Sigmoid colon (tissue), 7 donors: ENCODE results near the gene CMC1. TPM values are rescaled to one million over a fixed set of nuclear protein-coding genes. Genes with fewer than 3 reads are reported as not detected.

ENCODE experiments used
- DNase-seq: peaks from one replicate; pipeline ENCODE4 v3.0.0-alpha.2; 2019
- H3K27ac ChIP-seq, 4 donors: fragments of 200-600 bp; sonication (generic); one replicate each; pipeline ENCODE4 v1.5.1; 2016 to 2019; ENCODE audit warnings: mild to moderate bottlenecking in 1 of 4
- H3K27me3 ChIP-seq, 3 donors: fragments of 200-600 bp; sonication (generic); one replicate each; pipeline ENCODE4 v1.5.1; 2019; ENCODE audit warnings: mild to moderate bottlenecking in 1 of 3
- H3K36me3 ChIP-seq, 4 donors: fragments of 200-600 bp; sonication (generic); one replicate each; pipeline ENCODE4 v1.5.1; 2016 to 2019
- H3K4me1 ChIP-seq, 4 donors: fragments of 200-600 bp; sonication (generic); one replicate each; pipeline ENCODE4 v1.5.1; 2017 to 2019
- H3K4me3 ChIP-seq, 4 donors: fragments of 200-600 bp; sonication (generic); one replicate each; pipeline ENCODE4 v1.5.1; 2017 to 2019; ENCODE audit warnings: mild to moderate bottlenecking in 2 of 4, moderate library complexity in 1 of 4
- H3K9me3 ChIP-seq, 4 donors: fragments of 200-600 bp in 3 of 4; sonication (generic) in 3 of 4; one replicate each; pipeline versions ENCODE4 v1.5.1 to v1.6.1; 2013 to 2019
- EP300 ChIP-seq, 4 donors: sonication (generic); formaldehyde crosslinking; IDR thresholded peaks; one replicate each; pipeline ENCODE4 v1.6.1; 2017; ENCODE audit warnings: antibody characterized with exemption in 4 of 4
- POLR2A ChIP-seq, 2 donors: fragments of 450-650 bp; IDR thresholded peaks; one replicate each; pipeline ENCODE4 v1.6.1; 2016; ENCODE audit warnings: antibody characterized with exemption in 2 of 2, mild to moderate bottlenecking in 2 of 2, moderate library complexity in 2 of 2
- POLR2AphosphoS5 ChIP-seq, 4 donors: sonication (generic); formaldehyde crosslinking; IDR thresholded peaks; one replicate each; pipeline ENCODE4 v1.6.1; 2017; ENCODE audit warnings: antibody characterized with exemption in 4 of 4
- WGBS, 2 donors: extraction: QIAGEN DNeasy Blood & Tissue Kit; methylation state at CpG; one replicate each; pipeline ENCODE4 v1.1.7; 2013; 5-methylcytosine and 5-hydroxymethylcytosine counted together
- intact Hi-C: fragments of 100-400 bp; cut with DNase I; formaldehyde crosslinking; loops from one replicate; pipeline ENCODE4 v1.15.1; 2023
- polyA plus RNA-seq, 3 donors: library from polyadenylated mRNA; stranded (reverse); fragments of 200-250 nt; gene quantifications; one replicate each; pipeline ENCODE4 v1.2.3, GENCODE V29; 2013
- total RNA-seq, 4 donors: library from RNA; depleted of rRNA; stranded (reverse); fragments of >200 nt; gene quantifications; one replicate each; pipeline ENCODE4 v1.1.0, GENCODE V29; 2016
- TF ChIP-seq, protein P1 (sequence below), 4 experiments: fragments of 450-650 bp in 3 of 4; fragments of 200-600 bp in 1 of 4; IDR thresholded peaks; one replicate each; pipeline ENCODE4 v1.5.1; 2016 to 2019; ENCODE audit warnings: antibody characterized with exemption in 4 of 4, mild to moderate bottlenecking in 3 of 4, moderate library complexity in 2 of 4
- donor health status: healthy with polysubstance abuse.
- donor health status: Bipolar disorder and iron deficiency.
- donor health status: healthy.

The CMC1 gene
- total and polyA plus RNA-seq, 7 donors: 6.1 to 111 (median 16.9) TPM

GRCh38 chr3:28228623-28229022 is 12.8 kb upstream of the CMC1 start:
- H3K27ac ChIP-seq: no peak overlapping the region
- H3K9me3 ChIP-seq: no peaks in the 10 kb centered on the region
- intact Hi-C loops: no loop called here
- DNase-seq: no peak
- no peaks in the 10 kb centered on the region for H3K36me3 ChIP-seq
- WGBS, 2 donors: 95% methylated on average over 5 of the region's 5 CpGs
- TF ChIP-seq, protein P1, sequence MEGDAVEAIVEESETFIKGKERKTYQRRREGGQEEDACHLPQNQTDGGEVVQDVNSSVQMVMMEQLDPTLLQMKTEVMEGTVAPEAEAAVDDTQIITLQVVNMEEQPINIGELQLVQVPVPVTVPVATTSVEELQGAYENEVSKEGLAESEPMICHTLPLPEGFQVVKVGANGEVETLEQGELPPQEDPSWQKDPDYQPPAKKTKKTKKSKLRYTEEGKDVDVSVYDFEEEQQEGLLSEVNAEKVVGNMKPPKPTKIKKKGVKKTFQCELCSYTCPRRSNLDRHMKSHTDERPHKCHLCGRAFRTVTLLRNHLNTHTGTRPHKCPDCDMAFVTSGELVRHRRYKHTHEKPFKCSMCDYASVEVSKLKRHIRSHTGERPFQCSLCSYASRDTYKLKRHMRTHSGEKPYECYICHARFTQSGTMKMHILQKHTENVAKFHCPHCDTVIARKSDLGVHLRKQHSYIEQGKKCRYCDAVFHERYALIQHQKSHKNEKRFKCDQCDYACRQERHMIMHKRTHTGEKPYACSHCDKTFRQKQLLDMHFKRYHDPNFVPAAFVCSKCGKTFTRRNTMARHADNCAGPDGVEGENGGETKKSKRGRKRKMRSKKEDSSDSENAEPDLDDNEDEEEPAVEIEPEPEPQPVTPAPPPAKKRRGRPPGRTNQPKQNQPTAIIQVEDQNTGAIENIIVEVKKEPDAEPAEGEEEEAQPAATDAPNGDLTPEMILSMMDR (IDR thresholded peaks at IDR 0.05): no peak
- TF ChIP-seq POLR2A (IDR thresholded peaks at IDR 0.05) (no peak), POLR2AphosphoS5 (IDR thresholded peaks at IDR 0.05) (no peak), EP300 (IDR thresholded peaks at IDR 0.05) (no peak)
- H3K4me1 ChIP-seq: no peaks in the 10 kb centered on the region
- H3K4me3 ChIP-seq: no peak overlapping the region
- H3K27me3 ChIP-seq: no peaks in the 10 kb centered on the region

DNA sequence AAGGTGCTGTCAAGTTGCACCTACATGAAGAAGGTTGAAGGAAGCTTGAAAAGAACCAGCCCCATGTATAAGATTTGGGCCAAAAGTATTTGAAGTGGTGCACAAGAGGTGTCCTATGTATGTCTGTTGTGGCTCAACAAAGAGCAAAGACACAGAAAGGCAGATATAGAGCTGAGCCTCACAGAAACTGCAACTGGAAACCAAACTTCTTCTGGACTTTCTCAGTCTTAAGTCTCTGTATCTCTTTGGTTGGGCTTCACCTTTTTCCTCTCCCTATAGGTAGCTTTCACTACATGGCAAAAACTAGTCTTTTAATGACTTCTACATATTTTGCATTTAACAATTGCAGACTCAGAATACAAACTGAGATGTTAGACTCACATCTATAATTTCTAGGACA is 8.8 kb upstream of the CMC1 start:
- TF ChIP-seq, protein P1 (IDR thresholded peaks at IDR 0.05): no peak
- TF ChIP-seq POLR2AphosphoS5 (IDR thresholded peaks at IDR 0.05): no peak
- TF ChIP-seq POLR2A (IDR thresholded peaks at IDR 0.05): no peak
- no peak for TF ChIP-seq EP300 (IDR thresholded peaks at IDR 0.05)
- Histone ChIP-seq H3K27me3 (no peaks in the 10 kb centered on the region), H3K36me3 (no peaks in the 10 kb centered on the region), H3K27ac (no peak overlapping the region), H3K4me1 (no peaks in the 10 kb centered on the region), H3K9me3 (no peaks in the 10 kb centered on the region), H3K4me3 (no peak overlapping the region)
- intact Hi-C loops: no loop called here
- no peak for DNase-seq

- no peak overlapping the region for H3K4me3 ChIP-seq
- no peaks in the 10 kb centered on the region for H3K27me3 ChIP-seq
- intact Hi-C loops: no loop called here
- TF ChIP-seq EP300 (IDR thresholded peaks at IDR 0.05): no peak
- TF ChIP-seq, protein P1 (IDR thresholded peaks at IDR 0.05): no peak
- no peak for TF ChIP-seq POLR2A (IDR thresholded peaks at IDR 0.05)
- no peak for TF ChIP-seq POLR2AphosphoS5 (IDR thresholded peaks at IDR 0.05)
- no peaks in the 10 kb centered on the region for H3K36me3 ChIP-seq
- H3K9me3 ChIP-seq: no peaks in the 10 kb centered on the region
- H3K4me1 ChIP-seq: no peaks in the 10 kb centered on the region
- no peak for DNase-seq
- no peak overlapping the region for H3K27ac ChIP-seq
Observed at GRCh38 chr3:28234454-28234853, 7.0 kb upstream of the CMC1 start.

DNA sequence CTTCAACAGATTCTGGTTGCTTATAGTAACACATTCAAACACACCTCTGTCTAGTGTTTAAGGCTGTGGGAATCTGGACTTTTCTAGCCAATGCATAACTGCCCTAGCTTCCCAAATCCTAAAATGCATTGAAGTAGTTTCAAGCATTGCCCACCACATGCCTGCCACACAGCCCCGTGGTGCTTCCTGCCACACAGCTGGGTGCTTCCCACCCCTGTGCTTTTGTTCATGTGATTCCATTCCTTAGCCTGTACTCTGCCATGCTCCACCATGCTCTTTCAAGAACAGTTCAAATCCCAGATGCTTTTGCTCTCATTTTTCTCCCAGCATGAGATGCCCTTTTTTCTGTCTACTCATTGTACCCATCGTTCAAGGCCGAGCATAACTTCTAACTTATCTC is 2.3 kb upstream of the CMC1 start:
- Histone ChIP-seq H3K4me3 (no peak overlapping the region), H3K27ac (no peak overlapping the region), H3K4me1 (peaks cover 0 to 21% (median 18%) of the 10 kb centered on the region in 4 donors), H3K9me3 (no peaks in the 10 kb centered on the region), H3K27me3 (no peaks in the 10 kb centered on the region), H3K36me3 (no peaks in the 10 kb centered on the region)
- 75 to 95% methylated on average over 3 of the region's 3 CpGs for WGBS, 2 donors
- intact Hi-C loops: no loop called here
- TF ChIP-seq POLR2A (IDR thresholded peaks at IDR 0.05): no peak
- TF ChIP-seq, protein P1 (IDR thresholded peaks at IDR 0.05): no peak
- no peak for TF ChIP-seq POLR2AphosphoS5 (IDR thresholded peaks at IDR 0.05)
- no peak for TF ChIP-seq EP300 (IDR thresholded peaks at IDR 0.05)
- DNase-seq: no peak

- peak overlapping the region in 1 of 4 donors; percentile 86 for H3K27ac ChIP-seq
- no peaks in the 10 kb centered on the region for H3K9me3 ChIP-seq
- no peaks in the 10 kb centered on the region for H3K36me3 ChIP-seq
- intact Hi-C loops: loop anchor here (5.0 kb wide), 2 partner anchors 107 to 523 kb away; partner anchors contain the start of genes AZI2 and ZCWPW2
- DNase-seq: no peak
- H3K27me3 ChIP-seq: no peaks in the 10 kb centered on the region
- peaks cover 0 to 21% (median 18%) of the 10 kb centered on the region in 4 donors for H3K4me1 ChIP-seq
- H3K4me3 ChIP-seq: peak overlapping the region in 3 of 4 donors; percentile 67 to 91 (median 74)
- 39 to 69% methylated on average over 7 of the region's 7 CpGs for WGBS, 2 donors
- no peak for TF ChIP-seq POLR2AphosphoS5 (IDR thresholded peaks at IDR 0.05)
- TF ChIP-seq POLR2A (IDR thresholded peaks at IDR 0.05): no peak
- TF ChIP-seq, protein P1 (IDR thresholded peaks at IDR 0.05): no peak
- TF ChIP-seq EP300 (IDR thresholded peaks at IDR 0.05): no peak
Observed at GRCh38 chr3:28240441-28240840, 978 bp upstream of the CMC1 start.
